GM12874 (cell line): Measurements from ENCODE around the gene UBN2.

Source experiments
- TF ChIP-seq, protein P1 (sequence below): IDR thresholded peaks from 2 replicates; pipeline ENCODE4 v1.5.1; 2011; ENCODE audit warnings: low read depth, mild to moderate bottlenecking, control low read depth, low read length, moderate library complexity; ENCODE audit not compliant: insufficient read depth

Gene UBN2

DNA sequence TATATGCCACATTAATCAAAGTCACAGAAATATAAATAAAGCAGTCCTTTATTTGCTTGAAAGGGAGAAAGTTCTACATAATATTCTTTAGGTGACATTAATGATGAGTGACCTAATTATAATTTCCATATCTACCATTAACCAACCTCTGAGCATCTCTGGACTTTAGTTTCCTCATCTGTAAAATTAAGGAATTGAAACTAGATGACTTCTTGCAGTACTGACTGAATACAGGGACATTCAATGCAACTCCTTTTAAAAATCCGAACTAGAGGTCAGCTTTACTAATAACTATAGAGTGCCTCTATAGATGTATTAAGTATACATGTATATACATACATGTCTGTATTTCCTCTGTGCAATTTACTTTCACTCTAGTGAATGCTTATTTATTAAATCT is 114.0 kb downstream of the UBN2 start:
- TF ChIP-seq, protein P1, sequence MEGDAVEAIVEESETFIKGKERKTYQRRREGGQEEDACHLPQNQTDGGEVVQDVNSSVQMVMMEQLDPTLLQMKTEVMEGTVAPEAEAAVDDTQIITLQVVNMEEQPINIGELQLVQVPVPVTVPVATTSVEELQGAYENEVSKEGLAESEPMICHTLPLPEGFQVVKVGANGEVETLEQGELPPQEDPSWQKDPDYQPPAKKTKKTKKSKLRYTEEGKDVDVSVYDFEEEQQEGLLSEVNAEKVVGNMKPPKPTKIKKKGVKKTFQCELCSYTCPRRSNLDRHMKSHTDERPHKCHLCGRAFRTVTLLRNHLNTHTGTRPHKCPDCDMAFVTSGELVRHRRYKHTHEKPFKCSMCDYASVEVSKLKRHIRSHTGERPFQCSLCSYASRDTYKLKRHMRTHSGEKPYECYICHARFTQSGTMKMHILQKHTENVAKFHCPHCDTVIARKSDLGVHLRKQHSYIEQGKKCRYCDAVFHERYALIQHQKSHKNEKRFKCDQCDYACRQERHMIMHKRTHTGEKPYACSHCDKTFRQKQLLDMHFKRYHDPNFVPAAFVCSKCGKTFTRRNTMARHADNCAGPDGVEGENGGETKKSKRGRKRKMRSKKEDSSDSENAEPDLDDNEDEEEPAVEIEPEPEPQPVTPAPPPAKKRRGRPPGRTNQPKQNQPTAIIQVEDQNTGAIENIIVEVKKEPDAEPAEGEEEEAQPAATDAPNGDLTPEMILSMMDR = no peak

DNA sequence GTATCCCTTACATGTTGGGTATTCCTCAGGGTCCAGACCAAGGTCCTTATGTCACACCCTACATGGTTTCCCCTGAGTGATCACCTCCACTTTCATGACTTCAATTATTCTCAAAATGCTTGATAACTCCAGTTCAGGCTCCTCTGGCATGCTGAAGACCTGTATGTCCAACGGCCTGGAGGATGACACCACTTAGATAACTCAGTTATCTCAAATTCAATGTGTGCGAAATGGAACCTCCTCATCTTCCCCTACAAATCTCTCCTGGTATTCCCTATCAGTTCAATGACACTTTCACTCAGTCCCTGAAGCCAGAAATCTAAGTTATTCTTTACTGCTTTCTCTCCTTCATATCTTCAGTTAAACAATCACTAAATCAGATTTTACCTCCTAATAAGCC is 120.0 kb downstream of the UBN2 start:
- TF ChIP-seq, protein P1 = no peak

DNA sequence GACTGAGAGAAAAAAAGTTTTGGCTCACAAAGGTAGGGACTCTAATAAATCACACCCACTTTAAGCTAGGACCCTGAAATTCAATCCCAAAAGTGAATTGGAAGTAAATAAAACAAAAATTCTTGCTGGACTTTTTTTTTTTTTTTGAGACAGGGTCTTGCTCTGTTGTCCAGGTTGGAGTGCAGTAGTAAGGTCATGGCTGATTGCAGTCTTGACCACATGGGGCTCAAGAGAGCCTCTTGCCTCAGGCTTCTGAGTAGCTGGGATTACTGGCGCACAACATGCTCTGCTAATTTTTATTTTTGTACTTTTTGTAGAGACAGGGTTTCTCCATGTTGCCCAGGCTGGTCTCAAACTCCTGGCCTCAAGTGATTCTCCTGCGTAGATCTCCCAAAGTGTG is 123.7 kb downstream of the UBN2 start:
- TF ChIP-seq, protein P1 = no peak

DNA sequence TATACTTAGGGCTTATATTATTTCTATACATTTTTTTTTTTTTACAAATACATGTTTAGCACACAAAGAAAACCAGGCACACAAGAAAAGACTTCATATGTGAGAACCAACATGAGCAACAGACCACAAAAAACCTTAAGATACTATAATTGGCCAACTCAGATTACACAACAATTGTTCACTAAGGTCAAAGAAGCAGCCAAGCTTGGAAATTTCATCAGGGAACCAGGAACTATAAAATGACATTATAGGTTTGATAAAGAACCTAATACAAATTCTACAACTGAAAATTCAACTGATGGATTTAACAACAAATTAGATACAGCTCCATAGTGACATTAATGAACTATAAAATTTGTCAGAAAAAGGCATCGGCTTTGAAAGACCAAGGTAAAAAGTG is 124.3 kb downstream of the UBN2 start:
- TF ChIP-seq, protein P1 = no peak
